DND-41 (cell line): ENCODE data around the gene FARP2.
"Not testable (repeated sequence)": the region's sequence is repeated elsewhere in the genome, so short reads cannot be mapped to it uniquely, and the experiment has no call there.

Experiments used
- ATAC-seq: fragments of 200-7000 bp; cut with Tn5 transposase; 3 replicates; pipeline ENCODE4 v1.9.1; 2021; ENCODE audit warnings: low read depth; ENCODE audit not compliant: insufficient read depth
- DNase-seq: peaks from one replicate; pipeline ENCODE4 v3.0.0-alpha.2; 2020
- H2AFZ ChIP-seq: 2 replicates; pipeline ENCODE4 v1.6.0; 2012; ENCODE audit warnings: low read depth, low read length
- H3K27ac ChIP-seq: 2 replicates; pipeline ENCODE4 v1.5.1; 2012; ENCODE audit warnings: low read length, inconsistent platforms
- H3K27me3 ChIP-seq: fragments of 200-600 bp; sonication (generic); 2 replicates; pipeline ENCODE4 v1.6.0; 2012; ENCODE audit warnings: low read length, mild to moderate bottlenecking, inconsistent platforms; ENCODE audit not compliant: insufficient read depth, poor library complexity
- H3K36me3 ChIP-seq: 2 replicates; pipeline ENCODE4 v1.5.1; 2012; ENCODE audit warnings: low read length, inconsistent platforms; ENCODE audit not compliant: insufficient read depth
- H3K4me1 ChIP-seq: 2 replicates; pipeline ENCODE4 v1.5.1; 2012; ENCODE audit warnings: mild to moderate bottlenecking, low read length; ENCODE audit not compliant: insufficient read depth
- H3K4me2 ChIP-seq: 2 replicates; pipeline ENCODE4 v1.6.0; 2012; ENCODE audit warnings: mild to moderate bottlenecking, moderate library complexity, low read length, inconsistent platforms; ENCODE audit not compliant: insufficient read depth
- H3K4me3 ChIP-seq, 2 experiments: fragments of 200-600 bp in 1 of 2; shearing (Covaris generic) in 1 of 2; 2 replicates each; pipeline ENCODE4 v1.5.1; 2012 to 2016; ENCODE audit warnings: inconsistent platforms in 2 of 2, low read length in 2 of 2, mild to moderate bottlenecking in 2 of 2, low read depth in 1 of 2, moderate library complexity in 1 of 2
- H3K79me2 ChIP-seq: 2 replicates; pipeline ENCODE4 v1.6.0; 2012; ENCODE audit warnings: low read length, inconsistent platforms; ENCODE audit not compliant: insufficient read depth
- H3K9ac ChIP-seq: 2 replicates; pipeline ENCODE4 v1.6.0; 2012; ENCODE audit warnings: low read depth, mild to moderate bottlenecking, inconsistent platforms, low read length, moderate library complexity
- H3K9me3 ChIP-seq: 2 replicates; pipeline ENCODE4 v1.5.1; 2012; ENCODE audit warnings: low read length, moderate library complexity, mild to moderate bottlenecking, inconsistent platforms; ENCODE audit not compliant: insufficient read depth, severe bottlenecking
- H4K20me1 ChIP-seq: 2 replicates; pipeline ENCODE4 v1.6.0; 2012; ENCODE audit warnings: low read length; ENCODE audit not compliant: insufficient read depth
- CTCF ChIP-seq: IDR thresholded peaks from 2 replicates; pipeline ENCODE4 v1.5.1; 2012; ENCODE audit warnings: borderline replicate concordance, low read length, moderate library complexity, mild to moderate bottlenecking; ENCODE audit not compliant: poor library complexity, severe bottlenecking; ENCODE audit errors: extremely low read depth
- EZH2 ChIP-seq: IDR thresholded peaks from 3 replicates; pipeline ENCODE4 v1.6.1; 2012; ENCODE audit warnings: borderline replicate concordance, low read depth, mild to moderate bottlenecking, moderate library complexity, low read length, inconsistent platforms; ENCODE audit not compliant: severe bottlenecking

Gene FARP2

GRCh38 chr2:241522477-241522876 is 166.4 kb downstream of the FARP2 start:
- H3K36me3 ChIP-seq, result no peaks in the 10 kb centered on the region
- H2AFZ ChIP-seq, result no peak overlapping the region
- H3K4me3 ChIP-seq, result no peak overlapping the region
- no peak for TF ChIP-seq EZH2
- no peak for TF ChIP-seq CTCF
- no peaks in the 10 kb centered on the region for H3K4me1 ChIP-seq
- no peaks in the 10 kb centered on the region for H3K79me2 ChIP-seq
- no peak for DNase-seq
- H3K9ac ChIP-seq, result no peak overlapping the region
- peaks cover 5% of the 10 kb centered on the region for H3K9me3 ChIP-seq
- H3K27ac ChIP-seq, result no peak overlapping the region
- no peaks in the 10 kb centered on the region for H4K20me1 ChIP-seq
- H3K4me2 ChIP-seq, result no peak overlapping the region
- no peak for ATAC-seq
- no peaks in the 10 kb centered on the region for H3K27me3 ChIP-seq

GRCh38 chr2:241525818-241526780 is 170.0 kb downstream of the FARP2 start:
- H3K4me2 ChIP-seq, H3K9ac ChIP-seq, DNase-seq, H3K4me1 ChIP-seq, H3K79me2 ChIP-seq, H4K20me1 ChIP-seq, ATAC-seq, H3K27ac ChIP-seq, H3K36me3 ChIP-seq, H3K27me3 ChIP-seq, H3K4me3 ChIP-seq, H2AFZ ChIP-seq, H3K9me3 ChIP-seq: not testable (repeated sequence)

GRCh38 chr2:241530571-241530970 is 174.5 kb downstream of the FARP2 start:
- Histone ChIP-seq H3K27ac (no peak overlapping the region), H3K27me3 (peaks cover 2% of the 10 kb centered on the region), H3K4me3 (no peak overlapping the region), H3K9ac (no peak overlapping the region), H3K36me3 (no peaks in the 10 kb centered on the region), H3K9me3 (peaks cover 5% of the 10 kb centered on the region), H3K79me2 (no peaks in the 10 kb centered on the region), H3K4me1 (no peaks in the 10 kb centered on the region), H2AFZ (no peak overlapping the region), H4K20me1 (no peaks in the 10 kb centered on the region), H3K4me2 (no peak overlapping the region)
- ATAC-seq, result no peak
- no peak for TF ChIP-seq CTCF
- TF ChIP-seq EZH2, result no peak
- DNase-seq, result no peak

- no peak overlapping the region for H3K9ac ChIP-seq
- no peak for TF ChIP-seq EZH2
- TF ChIP-seq CTCF, result no peak
- no peak overlapping the region for H3K27ac ChIP-seq
- no peaks in the 10 kb centered on the region for H4K20me1 ChIP-seq
- no peak overlapping the region for H3K4me2 ChIP-seq
- H2AFZ ChIP-seq, result no peak overlapping the region
- no peaks in the 10 kb centered on the region for H3K79me2 ChIP-seq
- no peak for DNase-seq
- H3K4me1 ChIP-seq, result no peaks in the 10 kb centered on the region
- peaks cover 2% of the 10 kb centered on the region for H3K27me3 ChIP-seq
- H3K36me3 ChIP-seq, result no peaks in the 10 kb centered on the region
- H3K9me3 ChIP-seq, result peaks cover 4% of the 10 kb centered on the region
- ATAC-seq, result no peak
- H3K4me3 ChIP-seq, result no peak overlapping the region
Measured at GRCh38 chr2:241531161-241531722, 175.2 kb downstream of the FARP2 start.
